CD4-positive, alpha-beta T cell (primary cell): ENCODE measurements around the gene KCNJ15. TPM values are rescaled to one million over a fixed set of nuclear protein-coding genes. Genes with fewer than 3 reads are reported as not detected.

ENCODE experiments used
- ATAC-seq: fragments of 200-7000 bp; cut with Tn5 transposase; one replicate; pipeline ENCODE4 v1.10.0; 2022; ENCODE audit warnings: mild to moderate bottlenecking; ENCODE audit not compliant: poor library complexity
- CTCF ChIA-PET: fragments of 350-600 bp; sonication (Branson Sonifier 250); formaldehyde crosslinking; loops from one replicate; lab custom pipeline; 2021; ENCODE audit warnings: antibody characterized with exemption, inconsistent platforms; lab: Charles Lee
- POLR2A ChIA-PET: fragments of 350-600 bp; sonication (Branson Sonifier 250); formaldehyde crosslinking; loops from one replicate; lab custom pipeline; 2021; ENCODE audit warnings: antibody characterized with exemption, inconsistent platforms; lab: Charles Lee
- DNase-seq, 14 experiments: peaks; one replicate each; pipeline ENCODE4 v3.0.0-alpha.2; 2013 to 2020; ENCODE audit warnings: mixed read lengths in 2 of 14
- H3K27ac ChIP-seq, 2 donors: one replicate each; pipeline versions ENCODE4 v1.5.1 to v1.7.0; 2013; ENCODE audit warnings: low read length in 2 of 2, low read depth in 1 of 2, mild to moderate bottlenecking in 1 of 2
- H3K27me3 ChIP-seq, 2 experiments: 1 replicate in 1 of 2; 2 replicates in 1 of 2; pipeline versions ENCODE4 v1.6.1 to v1.7.0; 2013; ENCODE audit warnings: low read length in 2 of 2, control low read depth in 1 of 2, mild to moderate bottlenecking in 1 of 2, moderate library complexity in 1 of 2; ENCODE audit not compliant: insufficient read depth in 2 of 2, control insufficient read depth in 1 of 2
- H3K36me3 ChIP-seq: one replicate; pipeline ENCODE4 v1.6.1; 2013; ENCODE audit warnings: low read length, control low read depth; ENCODE audit not compliant: insufficient read depth
- H3K4me1 ChIP-seq: one replicate; pipeline ENCODE4 v1.6.1; 2013; ENCODE audit warnings: low read length, control low read depth; ENCODE audit not compliant: insufficient read depth
- H3K4me3 ChIP-seq: one replicate; pipeline ENCODE4 v1.5.1; 2013; ENCODE audit warnings: mild to moderate bottlenecking, low read length, moderate library complexity
- H3K9me3 ChIP-seq, 2 experiments: 1 replicate in 1 of 2; 2 replicates in 1 of 2; pipeline versions ENCODE4 v1.6.1 to v1.7.0; 2013; ENCODE audit warnings: low read length in 2 of 2, mild to moderate bottlenecking in 2 of 2, control low read depth in 1 of 2, moderate library complexity in 1 of 2; ENCODE audit not compliant: control insufficient read depth in 1 of 2, insufficient read depth in 1 of 2
- H3K27ac Mint-ChIP-seq: one replicate; pipeline ENCODE4 v1.8.0; 2020; ENCODE audit warnings: mixed read lengths
- H3K27me3 Mint-ChIP-seq: one replicate; pipeline ENCODE4 v1.8.0; 2021; ENCODE audit warnings: mixed read lengths
- H3K36me3 Mint-ChIP-seq: one replicate; pipeline ENCODE4 v1.8.0; 2021; ENCODE audit warnings: low read depth, mixed read lengths
- H3K4me1 Mint-ChIP-seq: one replicate; pipeline ENCODE4 v1.8.0; 2021; ENCODE audit warnings: low read depth, mixed read lengths
- H3K4me3 Mint-ChIP-seq: one replicate; pipeline ENCODE4 v1.8.0; 2020; ENCODE audit warnings: mild to moderate bottlenecking, mixed read lengths
- H3K9me3 Mint-ChIP-seq: one replicate; pipeline ENCODE4 v1.8.0; 2020; ENCODE audit warnings: mixed read lengths
- intact Hi-C, 2 experiments: fragments of 100-400 bp; cut with DNase I in 1 of 2; cut with micrococcal nuclease in 1 of 2; formaldehyde crosslinking; loops; one replicate each; pipeline versions ENCODE4 v1.15.1 to v1.9.0; 2023 to 2025; cut with DNase I, micrococcal nuclease
- total RNA-seq, 174 experiments: library from RNA in 2 of 174; stranded (reverse) in 2 of 174; gene quantifications; one replicate each; pipeline ENCODE4 v1.2.3 and lab custom pipeline; 2021 to 2026
- TF ChIP-seq, protein P1 (sequence below): fragments of 200-600 bp; IDR thresholded peaks from one replicate; pipeline ENCODE4 v1.8.0; 2022; ENCODE audit warnings: antibody characterized with exemption, mild to moderate bottlenecking

The KCNJ15 gene
- total RNA-seq, 2 experiments from 2014 or later, result 0.19 TPM; not detected in 1

DNA sequence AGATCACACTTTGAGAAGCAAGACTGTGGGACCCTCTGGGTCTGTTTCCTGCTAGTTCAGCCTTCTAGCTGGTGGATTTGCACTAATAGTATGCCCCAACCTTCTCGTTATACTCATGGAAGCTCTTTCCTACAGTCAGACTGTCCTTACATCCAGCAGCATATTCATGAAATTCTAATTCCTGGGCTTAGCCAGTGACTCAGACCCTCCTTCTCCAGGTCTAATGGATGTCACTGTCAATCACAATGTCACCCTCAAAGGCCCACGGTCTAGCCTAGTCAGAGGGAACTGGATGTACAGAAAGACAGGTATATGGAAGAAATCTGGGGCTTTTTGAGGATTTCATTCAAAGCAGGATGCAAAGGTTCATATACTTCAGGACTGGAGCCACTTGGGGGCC lies 72.4 kb downstream of the KCNJ15 start:
- ATAC-seq, result no peak
- POLR2A ChIA-PET, result interaction anchor here (0.9 kb wide), 1 partner anchor 22 kb away, joined by 4 read pairs; no protein-coding TSS in a partner anchor

DNA sequence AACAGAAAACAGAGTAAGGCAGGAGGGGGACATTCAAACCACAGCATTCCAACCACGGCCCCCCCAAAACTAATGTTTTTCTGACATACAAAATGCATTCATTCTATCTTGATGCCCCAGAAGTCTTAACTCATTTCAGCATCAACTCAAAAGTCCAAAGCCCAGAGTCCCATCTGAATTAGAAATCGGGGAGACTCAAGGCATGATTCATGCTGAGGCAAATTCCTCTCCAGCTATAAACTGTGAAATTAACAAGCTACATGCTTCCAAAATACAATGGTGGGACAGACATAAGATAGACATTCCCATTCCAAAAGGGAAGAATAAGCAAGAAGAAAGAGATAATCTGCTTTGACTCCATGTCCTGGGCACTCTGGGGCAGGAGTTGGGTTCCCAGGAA lies 73.9 kb downstream of the KCNJ15 start:
- peaks cover 0 to 4% of the 10 kb centered on the region in 2 experiments for H3K9me3 ChIP-seq
- DNase-seq (no peak), ATAC-seq (no peak)
- no peak overlapping the region for H3K27ac ChIP-seq
- no peaks in the 10 kb centered on the region for H3K36me3 ChIP-seq
- Mint-ChIP-seq H3K9me3 (no peaks in the 10 kb centered on the region), H3K36me3 (no peaks in the 10 kb centered on the region), H3K27ac (no peak overlapping the region), H3K27me3 (no peaks in the 10 kb centered on the region), H3K4me1 (peaks cover under 1% of the 10 kb centered on the region), H3K4me3 (no peak overlapping the region)
- POLR2A ChIA-PET, result interaction anchor here (0.6 kb wide), 1 partner anchor 23 kb away, joined by 3 read pairs; no protein-coding TSS in a partner anchor
- intact Hi-C loops, result no loop called here
- no peaks in the 10 kb centered on the region for H3K27me3 ChIP-seq
- CTCF ChIA-PET, result no interaction called here
- TF ChIP-seq, protein P1, sequence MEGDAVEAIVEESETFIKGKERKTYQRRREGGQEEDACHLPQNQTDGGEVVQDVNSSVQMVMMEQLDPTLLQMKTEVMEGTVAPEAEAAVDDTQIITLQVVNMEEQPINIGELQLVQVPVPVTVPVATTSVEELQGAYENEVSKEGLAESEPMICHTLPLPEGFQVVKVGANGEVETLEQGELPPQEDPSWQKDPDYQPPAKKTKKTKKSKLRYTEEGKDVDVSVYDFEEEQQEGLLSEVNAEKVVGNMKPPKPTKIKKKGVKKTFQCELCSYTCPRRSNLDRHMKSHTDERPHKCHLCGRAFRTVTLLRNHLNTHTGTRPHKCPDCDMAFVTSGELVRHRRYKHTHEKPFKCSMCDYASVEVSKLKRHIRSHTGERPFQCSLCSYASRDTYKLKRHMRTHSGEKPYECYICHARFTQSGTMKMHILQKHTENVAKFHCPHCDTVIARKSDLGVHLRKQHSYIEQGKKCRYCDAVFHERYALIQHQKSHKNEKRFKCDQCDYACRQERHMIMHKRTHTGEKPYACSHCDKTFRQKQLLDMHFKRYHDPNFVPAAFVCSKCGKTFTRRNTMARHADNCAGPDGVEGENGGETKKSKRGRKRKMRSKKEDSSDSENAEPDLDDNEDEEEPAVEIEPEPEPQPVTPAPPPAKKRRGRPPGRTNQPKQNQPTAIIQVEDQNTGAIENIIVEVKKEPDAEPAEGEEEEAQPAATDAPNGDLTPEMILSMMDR, result no peak
- H3K4me1 ChIP-seq, result no peaks in the 10 kb centered on the region
- H3K4me3 ChIP-seq, result no peak overlapping the region

More for the DNA sequence above, 72.4 kb downstream of the KCNJ15 start:
- Histone ChIP-seq H3K4me1 (peaks cover 11% of the 10 kb centered on the region), H3K36me3 (no peaks in the 10 kb centered on the region), H3K9me3 (no peaks in the 10 kb centered on the region), H3K27me3 (no peaks in the 10 kb centered on the region), H3K4me3 (no peak overlapping the region), H3K27ac (no peak overlapping the region)
- intact Hi-C loops, result no loop called here
- CTCF ChIA-PET, result no interaction called here
- Mint-ChIP-seq H3K4me1 (peaks cover 15% of the 10 kb centered on the region), H3K27ac (no peak overlapping the region), H3K4me3 (no peak overlapping the region), H3K27me3 (no peaks in the 10 kb centered on the region), H3K36me3 (no peaks in the 10 kb centered on the region), H3K9me3 (no peaks in the 10 kb centered on the region)
- TF ChIP-seq, protein P1, result no peak
- DNase-seq, result no peak

DNA sequence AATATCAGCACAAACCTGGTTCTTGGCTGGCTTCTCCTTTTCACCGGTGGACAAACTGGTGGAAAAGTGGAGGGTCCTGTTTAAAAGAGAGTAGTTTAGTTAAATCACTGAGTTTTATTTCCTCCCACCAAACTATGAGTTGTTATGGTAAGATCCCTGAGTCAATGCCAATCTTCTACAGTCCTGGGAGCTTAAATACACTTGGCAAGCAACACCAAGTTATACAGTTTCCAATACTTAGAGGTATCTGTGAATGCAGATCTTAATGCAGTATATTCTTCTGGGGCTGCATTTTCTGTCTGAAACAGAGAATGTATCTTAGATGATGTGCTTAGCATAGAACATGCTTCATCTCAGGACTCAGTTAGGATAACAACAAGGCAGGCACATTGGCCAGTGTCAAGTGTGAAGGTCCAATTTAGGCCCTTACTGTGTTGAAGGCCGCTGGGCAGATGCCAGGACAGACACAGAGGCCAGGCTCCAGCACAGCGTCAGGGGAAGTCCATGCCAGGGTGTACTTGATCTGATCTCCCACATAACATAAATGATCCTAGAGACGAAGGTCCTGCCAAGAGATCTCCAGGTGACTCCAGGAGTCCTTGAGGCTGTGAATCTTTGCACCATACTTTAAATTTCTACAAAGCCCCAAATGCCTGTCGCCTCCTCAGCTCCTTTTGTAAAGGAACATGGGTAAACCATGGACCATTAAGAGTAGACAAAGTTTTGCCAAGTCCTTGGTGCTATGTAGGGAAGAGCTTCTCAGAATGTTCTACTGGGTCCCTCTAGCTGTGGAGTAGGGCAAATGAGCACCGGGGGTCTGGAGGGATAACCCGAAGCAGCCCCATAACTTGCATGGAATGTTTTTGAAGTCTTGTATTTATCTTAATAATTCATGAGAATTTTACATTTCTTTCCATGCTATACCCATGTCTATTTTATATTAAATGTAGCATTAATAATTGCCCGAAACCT lies 76.8 kb downstream of the KCNJ15 start:
- H3K27me3 ChIP-seq, result no peaks in the 10 kb centered on the region
- H3K9me3 Mint-ChIP-seq, result no peaks in the 10 kb centered on the region
- H3K9me3 ChIP-seq, result peaks cover 0 to 4% of the 10 kb centered on the region in 2 experiments
- H3K27me3 Mint-ChIP-seq, result no peaks in the 10 kb centered on the region
- H3K4me3 Mint-ChIP-seq, result no peak overlapping the region
- TF ChIP-seq, protein P1, result peak; percentile 19
- DNase-seq (no peak), ATAC-seq (no peak)
- no peak overlapping the region for H3K4me3 ChIP-seq
- CTCF ChIA-PET, result interaction anchor here (1.6 kb wide), 1 partner anchor 19 kb away, joined by 4 read pairs; no protein-coding TSS in a partner anchor
- no peak overlapping the region for H3K27ac ChIP-seq
- POLR2A ChIA-PET, result no interaction called here
- no peaks in the 10 kb centered on the region for H3K4me1 ChIP-seq
- no peaks in the 10 kb centered on the region for H3K36me3 Mint-ChIP-seq
- no peaks in the 10 kb centered on the region for H3K4me1 Mint-ChIP-seq
- H3K27ac Mint-ChIP-seq, result no peak overlapping the region
- intact Hi-C loops, result no loop called here
- no peaks in the 10 kb centered on the region for H3K36me3 ChIP-seq
